Activated CD8-positive, alpha-beta memory T cell treated with anti-CD3 and anti-CD28 coated beads, Interleukin-2, amount 50 U/mL, for 1 hour (primary cell): ENCODE measurements around the gene HERPUD2.
"Not testable (repeated sequence)": the region's sequence is repeated elsewhere in the genome, so short reads cannot be mapped to it uniquely, and the experiment has no call there.

Experiments
- DNase-seq: peaks from one replicate; pipeline ENCODE4 v3.0.0-alpha.2; 2020; ENCODE audit errors: extremely low read depth

HERPUD2 gene

GRCh38 chr7:35605760-35606159, 89.2 kb downstream of the HERPUD2 start:
- no peak for DNase-seq

GRCh38 chr7:35604595-35604994, 90.3 kb downstream of the HERPUD2 start:
- no peak for DNase-seq

GRCh38 chr7:35599645-35600044, 95.3 kb downstream of the HERPUD2 start:
- DNase-seq = no peak

GRCh38 chr7:35599061-35599460, 95.9 kb downstream of the HERPUD2 start:
- no peak for DNase-seq

- no peak for DNase-seq
These were observed 98.9 kb downstream of the HERPUD2 start for GRCh38 chr7:35596061-35596460.

GRCh38 chr7:35593899-35594298, 101.0 kb downstream of the HERPUD2 start:
- no peak for DNase-seq

- DNase-seq = no peak
These were observed 106.3 kb downstream of the HERPUD2 start for GRCh38 chr7:35588647-35589046.

GRCh38 chr7:35584990-35585389, 109.9 kb downstream of the HERPUD2 start:
- DNase-seq = no peak

GRCh38 chr7:35584533-35584932, 110.4 kb downstream of the HERPUD2 start:
- DNase-seq = not testable (repeated sequence)
